IMR-90 (cell line): ENCODE data around the gene NRM.
A peak's percentile ranks its signal among the peaks of the same experiment; 100 is the strongest.

Experiments
- CEBPB ChIP-seq: IDR thresholded peaks from 2 replicates; pipeline ENCODE4 v1.6.1; 2012; ENCODE audit warnings: low read depth, low read length, improper control_type of control experiment
- FOS ChIP-seq: fragments of 150-350 bp; IDR thresholded peaks from 2 replicates; pipeline ENCODE4 v1.6.1; 2016; ENCODE audit warnings: low read depth, low read length
- MXI1 ChIP-seq: IDR thresholded peaks from 2 replicates; pipeline ENCODE4 v1.6.1; 2012; ENCODE audit warnings: low read depth, mild to moderate bottlenecking, low read length, moderate library complexity, borderline replicate concordance
- POLR2A ChIP-seq: IDR thresholded peaks from 2 replicates; pipeline ENCODE4 v1.6.1; 2012; ENCODE audit warnings: mild to moderate bottlenecking, low read depth, low read length
- RCOR1 ChIP-seq: IDR thresholded peaks from 2 replicates; pipeline ENCODE4 v1.6.1; 2012; ENCODE audit warnings: mild to moderate bottlenecking, low read length, improper control_type of control experiment; ENCODE audit not compliant: insufficient replicate concordance
- RFX5 ChIP-seq: IDR thresholded peaks from 2 replicates; pipeline ENCODE4 v1.8.0; 2012; ENCODE audit warnings: low read depth, mild to moderate bottlenecking, low read length, moderate library complexity
- SMC3 ChIP-seq: fragments of 150-350 bp; IDR thresholded peaks from 2 replicates; pipeline ENCODE4 v1.6.1; 2016; ENCODE audit warnings: low read depth, mild to moderate bottlenecking, antibody characterized with exemption, low read length, moderate library complexity
- TF ChIP-seq, protein P1 (sequence below): conservative IDR thresholded peaks from 2 replicates; pipeline ENCODE4 v1.5.1; 2012; ENCODE audit warnings: mild to moderate bottlenecking, low read depth, low read length, improper control_type of control experiment
- TF ChIP-seq, protein P2 (sequence below): fragments of 150-350 bp; IDR thresholded peaks from 2 replicates; pipeline ENCODE4 v1.6.1; 2017; ENCODE audit warnings: mild to moderate bottlenecking, antibody characterized with exemption, low read length, low read depth

DNA sequence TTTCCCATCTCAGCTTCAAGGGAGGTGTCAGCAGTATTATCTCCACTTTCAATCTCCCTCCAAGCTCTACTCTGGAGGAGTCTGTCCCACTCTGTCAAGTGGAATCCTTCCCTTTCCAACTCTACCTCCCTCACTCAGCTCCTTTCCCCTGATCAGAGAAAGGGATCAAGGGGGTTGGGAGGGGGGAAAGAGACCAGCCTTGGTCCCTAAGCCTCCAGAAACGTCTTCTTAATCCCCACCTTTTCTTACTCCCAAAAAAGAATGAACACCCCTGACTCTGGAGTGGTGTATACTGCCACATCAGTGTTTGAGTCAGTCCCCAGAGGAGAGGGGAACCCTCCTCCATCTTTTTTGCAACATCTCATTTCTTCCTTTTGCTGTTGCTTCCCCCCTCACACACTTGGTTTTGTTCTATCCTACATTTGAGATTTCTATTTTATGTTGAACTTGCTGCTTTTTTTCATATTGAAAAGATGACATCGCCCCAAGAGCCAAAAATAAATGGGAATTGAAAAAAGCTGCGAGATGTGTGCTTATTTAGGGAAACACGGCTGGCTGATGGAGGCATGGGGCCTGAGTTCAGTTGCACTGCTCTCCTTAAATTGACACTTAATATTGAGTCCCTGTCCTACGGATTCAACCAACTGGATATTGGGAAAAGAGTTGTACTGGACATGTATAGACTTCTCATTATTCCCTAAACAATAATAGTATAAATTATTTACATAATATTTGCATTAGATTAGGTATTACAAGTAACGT lies 34.3 kb upstream of the NRM start:
- TF ChIP-seq, protein P1, sequence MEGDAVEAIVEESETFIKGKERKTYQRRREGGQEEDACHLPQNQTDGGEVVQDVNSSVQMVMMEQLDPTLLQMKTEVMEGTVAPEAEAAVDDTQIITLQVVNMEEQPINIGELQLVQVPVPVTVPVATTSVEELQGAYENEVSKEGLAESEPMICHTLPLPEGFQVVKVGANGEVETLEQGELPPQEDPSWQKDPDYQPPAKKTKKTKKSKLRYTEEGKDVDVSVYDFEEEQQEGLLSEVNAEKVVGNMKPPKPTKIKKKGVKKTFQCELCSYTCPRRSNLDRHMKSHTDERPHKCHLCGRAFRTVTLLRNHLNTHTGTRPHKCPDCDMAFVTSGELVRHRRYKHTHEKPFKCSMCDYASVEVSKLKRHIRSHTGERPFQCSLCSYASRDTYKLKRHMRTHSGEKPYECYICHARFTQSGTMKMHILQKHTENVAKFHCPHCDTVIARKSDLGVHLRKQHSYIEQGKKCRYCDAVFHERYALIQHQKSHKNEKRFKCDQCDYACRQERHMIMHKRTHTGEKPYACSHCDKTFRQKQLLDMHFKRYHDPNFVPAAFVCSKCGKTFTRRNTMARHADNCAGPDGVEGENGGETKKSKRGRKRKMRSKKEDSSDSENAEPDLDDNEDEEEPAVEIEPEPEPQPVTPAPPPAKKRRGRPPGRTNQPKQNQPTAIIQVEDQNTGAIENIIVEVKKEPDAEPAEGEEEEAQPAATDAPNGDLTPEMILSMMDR, result no peak
- TF ChIP-seq POLR2A (peak; percentile 28; the same call in 1 of the 2 replicates), FOS (no peak), MXI1 (no peak), RCOR1 (no peak), SMC3 (no peak), CEBPB (no peak), RFX5 (no peak)
- TF ChIP-seq, protein P2, sequence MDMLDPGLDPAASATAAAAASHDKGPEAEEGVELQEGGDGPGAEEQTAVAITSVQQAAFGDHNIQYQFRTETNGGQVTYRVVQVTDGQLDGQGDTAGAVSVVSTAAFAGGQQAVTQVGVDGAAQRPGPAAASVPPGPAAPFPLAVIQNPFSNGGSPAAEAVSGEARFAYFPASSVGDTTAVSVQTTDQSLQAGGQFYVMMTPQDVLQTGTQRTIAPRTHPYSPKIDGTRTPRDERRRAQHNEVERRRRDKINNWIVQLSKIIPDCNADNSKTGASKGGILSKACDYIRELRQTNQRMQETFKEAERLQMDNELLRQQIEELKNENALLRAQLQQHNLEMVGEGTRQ, result no peak
